GM19193 (cell line): ENCODE data around the gene SUSD5.

Source experiments
- POLR2A ChIP-seq: IDR thresholded peaks from 4 replicates; pipeline ENCODE4 v1.6.1; 2011; ENCODE audit not compliant: insufficient read depth, insufficient read length; ENCODE audit errors: extremely low read depth

Gene SUSD5

GRCh38 chr3:33211444-33211843 is 7.2 kb downstream of the SUSD5 start:
- TF ChIP-seq POLR2A = no peak

DNA sequence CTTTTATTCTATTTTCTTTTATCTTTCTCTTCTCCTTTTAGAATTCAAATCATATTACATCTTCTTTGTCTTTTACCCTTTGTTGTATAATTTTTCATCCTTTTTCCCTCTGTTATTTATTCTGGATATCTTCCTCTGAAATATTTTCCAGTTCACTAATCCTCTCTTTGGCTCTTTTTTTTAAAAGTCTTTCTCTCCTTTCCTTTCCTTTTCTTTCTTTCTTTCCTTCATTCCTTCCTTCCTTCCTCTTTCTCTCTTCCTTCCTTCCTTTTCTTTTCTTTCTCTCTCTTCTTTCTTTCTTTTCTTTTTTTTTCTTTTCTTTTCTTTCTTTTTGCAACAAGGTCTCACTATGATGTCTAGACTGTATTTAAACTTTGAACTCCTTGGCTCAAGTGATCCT is 9.3 kb downstream of the SUSD5 start:
- TF ChIP-seq POLR2A = no peak

GRCh38 chr3:33202711-33203457 is 15.7 kb downstream of the SUSD5 start:
- no peak for TF ChIP-seq POLR2A

DNA sequence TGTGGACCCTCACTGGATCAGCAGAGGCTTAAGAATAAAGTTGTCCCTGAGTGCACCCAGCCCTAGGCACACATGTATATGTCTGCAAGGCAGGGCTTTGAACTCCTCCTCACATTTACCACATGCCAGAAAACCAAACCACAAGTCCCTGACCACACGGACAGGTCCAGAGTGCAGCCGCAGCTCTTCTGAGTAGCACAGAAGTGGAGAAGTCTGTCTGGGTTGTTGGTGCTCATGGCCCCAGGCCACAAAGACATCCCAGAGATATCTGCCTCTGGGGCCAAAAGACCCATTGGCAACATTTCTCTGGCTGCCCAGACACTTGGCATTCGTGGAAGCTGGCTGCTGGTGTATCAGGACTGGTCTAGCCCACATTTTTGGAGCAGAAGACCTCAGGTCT is 17.4 kb downstream of the SUSD5 start:
- no peak for TF ChIP-seq POLR2A

GRCh38 chr3:33196538-33196937 is 22.1 kb downstream of the SUSD5 start:
- no peak for TF ChIP-seq POLR2A

DNA sequence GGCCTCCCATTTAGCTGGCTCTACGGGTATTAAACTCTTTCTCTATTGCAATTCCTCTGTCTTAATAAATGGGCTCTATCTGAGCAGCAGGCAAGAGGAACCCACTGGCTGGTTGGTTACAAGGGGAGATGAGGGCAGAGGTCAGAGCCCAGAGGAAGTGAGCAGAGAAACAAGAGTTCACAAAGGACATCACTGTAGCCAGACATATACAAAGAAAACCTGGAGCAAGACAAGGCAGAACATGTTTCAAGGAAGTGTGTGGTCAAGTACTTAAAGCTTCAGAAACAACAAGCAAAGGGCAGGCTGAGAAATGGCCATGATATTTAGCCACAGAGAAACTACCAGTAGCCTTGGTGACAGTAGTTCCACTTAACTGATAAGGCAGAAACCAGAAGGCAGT is 24.3 kb downstream of the SUSD5 start:
- no peak for TF ChIP-seq POLR2A

DNA sequence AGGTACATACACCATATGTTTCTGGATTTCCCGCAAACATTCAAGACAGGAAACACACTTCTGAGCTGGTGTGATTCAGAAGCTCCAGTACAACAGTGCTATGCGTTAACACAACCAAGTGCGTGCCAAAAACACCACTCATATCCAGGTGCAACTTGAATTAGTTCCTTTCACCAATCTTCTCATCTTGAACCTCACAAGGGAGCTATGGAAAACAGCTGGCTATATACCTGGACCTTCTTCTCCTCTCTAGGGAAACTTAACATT is 31.3 kb downstream of the SUSD5 start:
- TF ChIP-seq POLR2A = no peak

DNA sequence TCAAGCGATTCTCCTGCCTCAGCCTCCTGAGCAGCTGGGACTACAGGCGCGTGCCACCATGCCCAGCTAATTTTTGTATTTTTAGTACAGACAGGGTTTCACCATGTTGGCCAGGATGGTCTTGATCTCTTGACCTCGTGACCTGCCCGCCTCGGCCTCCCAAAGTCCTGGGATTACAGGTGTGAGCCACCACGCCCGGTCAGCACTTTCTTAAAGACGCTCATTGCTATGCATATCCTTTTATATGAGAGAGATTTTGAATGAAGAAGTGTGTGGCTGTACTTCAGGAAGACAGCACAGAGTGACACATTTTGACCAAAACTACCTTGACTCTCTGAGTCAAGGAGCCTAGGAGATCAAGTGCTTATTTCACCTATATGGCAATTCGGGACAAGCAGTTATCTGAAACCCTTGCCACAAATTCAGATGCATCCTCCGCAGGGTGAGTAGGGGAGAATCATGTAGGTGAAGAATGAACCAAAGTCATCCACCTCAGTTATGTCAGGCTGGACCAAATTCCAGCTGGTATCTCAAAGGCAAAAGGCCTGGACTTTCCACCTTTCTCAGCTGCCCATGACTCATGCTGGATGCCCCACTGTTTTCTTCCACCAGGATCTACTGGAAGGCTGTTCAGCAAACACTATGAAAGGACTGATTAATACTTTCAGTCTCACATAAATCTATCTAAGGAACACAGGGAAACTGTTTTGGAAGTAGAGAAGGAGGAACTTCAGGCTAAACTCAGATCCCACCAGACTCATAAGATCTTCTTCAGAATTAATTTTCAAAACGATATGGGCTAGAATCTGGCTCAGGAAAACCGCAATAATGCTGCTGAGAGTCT is 31.9 kb downstream of the SUSD5 start:
- TF ChIP-seq POLR2A = no peak

DNA sequence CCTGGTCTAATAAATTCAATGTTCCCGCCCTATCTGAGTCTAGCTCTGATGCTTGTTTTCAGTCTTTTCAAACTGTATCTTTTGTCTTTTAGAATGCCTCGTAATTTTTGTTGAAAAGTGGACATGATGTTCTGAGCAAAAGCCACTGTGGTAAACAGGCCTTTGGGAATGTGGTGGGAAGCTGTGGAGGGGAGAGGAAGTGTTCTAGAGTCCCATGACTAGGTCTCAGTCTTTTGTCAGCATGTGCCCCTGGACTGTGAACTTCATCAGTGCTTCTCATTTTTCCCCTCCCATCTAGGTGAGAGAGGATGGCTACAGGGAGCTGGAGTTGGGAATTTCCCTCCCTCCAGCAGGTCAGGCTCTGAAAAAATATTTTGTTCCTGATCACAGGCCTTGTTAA is 33.7 kb downstream of the SUSD5 start:
- no peak for TF ChIP-seq POLR2A

GRCh38 chr3:33181229-33181628 is 37.4 kb downstream of the SUSD5 start:
- TF ChIP-seq POLR2A = no peak

- no peak for TF ChIP-seq POLR2A
These were observed 39.5 kb downstream of the SUSD5 start for GRCh38 chr3:33179132-33179531.

- TF ChIP-seq POLR2A = no peak
These were observed 43.7 kb downstream of the SUSD5 start for GRCh38 chr3:33174711-33175414.

DNA sequence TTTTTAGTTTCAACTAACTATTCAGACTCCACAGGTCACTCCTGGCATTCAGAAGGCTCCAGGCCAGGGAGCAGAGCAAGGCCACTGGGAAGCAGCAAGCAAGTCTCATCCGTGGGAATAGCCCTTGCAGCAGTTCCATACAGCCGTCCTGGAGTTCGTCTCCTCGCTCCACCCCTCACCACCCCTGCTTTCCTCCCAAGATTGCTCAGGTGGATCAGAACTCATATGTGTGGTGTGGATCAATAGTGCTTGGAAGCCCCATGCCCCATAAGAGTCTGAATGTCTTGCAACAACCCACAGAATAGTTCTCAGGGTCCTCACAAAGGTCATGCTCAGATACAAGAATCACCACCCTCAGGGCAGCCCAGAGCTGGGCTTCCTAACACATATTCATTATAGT is 44.5 kb downstream of the SUSD5 start:
- no peak for TF ChIP-seq POLR2A

DNA sequence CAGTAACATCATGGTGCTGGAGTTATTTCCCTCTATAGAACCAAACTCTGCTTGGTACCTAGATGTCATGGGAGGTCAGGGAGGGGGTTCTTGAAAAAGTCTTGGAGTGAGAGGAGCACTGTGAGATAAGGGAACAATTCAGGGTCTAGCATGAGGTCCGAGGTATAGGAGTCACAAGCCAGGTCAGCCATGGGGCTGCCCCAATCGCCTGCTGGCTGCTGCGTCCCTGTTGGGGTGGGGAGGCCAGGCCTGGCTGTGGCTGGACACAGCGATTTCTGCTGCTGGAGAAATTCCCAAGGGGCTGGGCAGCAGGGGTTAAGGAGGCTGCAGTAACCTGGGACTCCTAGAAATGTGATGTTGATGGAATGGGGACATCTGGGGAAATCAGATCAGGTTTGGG is 44.9 kb downstream of the SUSD5 start:
- no peak for TF ChIP-seq POLR2A

DNA sequence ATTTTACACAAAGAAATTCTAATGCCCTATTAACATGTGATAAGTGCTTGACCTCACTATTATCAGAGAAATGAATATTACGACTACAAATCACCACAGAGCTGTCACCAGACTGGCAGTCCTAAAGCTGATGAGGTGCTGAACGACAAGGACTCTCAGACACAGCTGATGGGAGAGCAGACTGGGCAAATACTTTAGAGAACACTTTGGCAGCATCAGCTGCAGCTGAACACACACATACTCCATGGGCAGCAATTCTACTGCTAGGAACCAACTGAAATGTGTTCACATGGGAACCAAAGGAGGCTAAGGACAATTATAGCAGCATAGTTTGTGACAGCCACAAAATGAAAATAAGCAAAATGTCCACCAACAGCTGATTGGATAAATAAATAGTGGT is 45.5 kb downstream of the SUSD5 start:
- no peak for TF ChIP-seq POLR2A

- TF ChIP-seq POLR2A = no peak
These were observed 47.0 kb downstream of the SUSD5 start for GRCh38 chr3:33171580-33171979.
